Measurements from ENCODE around the gene FAM3A.

FAM3A gene

GRCh38 chrX:154487518-154488290, 28.3 kb downstream of the FAM3A start:
- H3K4me2 ChIP-seq (ENCODE audit: low read length): no peak overlapping the region
- H3K4me3 ChIP-seq (ENCODE audit: low read depth, low read length, poor library complexity, severe bottlenecking): no peak overlapping the region
- TF ChIP-seq CTCF (IDR thresholded peaks at IDR 0.05; ENCODE audit: low read length) (no peak), EZH2 (IDR thresholded peaks at IDR 0.05; ENCODE audit: borderline replicate concordance, low read length) (no peak)
- no peaks in the 10 kb centered on the region for H3K27me3 ChIP-seq (ENCODE audit: insufficient read depth, low read length)
- no peaks in the 10 kb centered on the region for H3K9me3 ChIP-seq (ENCODE audit: low read length)
- no peaks in the 10 kb centered on the region for H3K9me2 ChIP-seq (ENCODE audit: low read depth, low read length)
- no peaks in the 10 kb centered on the region for H3F3A ChIP-seq (ENCODE audit: insufficient read depth, low read length)
- H4K20me1 ChIP-seq (ENCODE audit: insufficient read depth, low read length): no peaks in the 10 kb centered on the region
- H3K79me2 ChIP-seq (ENCODE audit: insufficient read depth, low read length): no peaks in the 10 kb centered on the region
- H3K27ac ChIP-seq (ENCODE audit: low read depth, low read length, poor library complexity, severe bottlenecking): peak overlapping the region; percentile 63
- peaks cover 23% of the 10 kb centered on the region for H3K36me3 ChIP-seq (ENCODE audit: insufficient read depth, low read length)
- no peak overlapping the region for H3K9ac ChIP-seq (ENCODE audit: low read length)
- no peak overlapping the region for H2AFZ ChIP-seq (ENCODE audit: low read length)
- peaks cover 47% of the 10 kb centered on the region for H3K4me1 ChIP-seq (ENCODE audit: insufficient read depth, low read length, severe bottlenecking)

GRCh38 chrX:154486396-154487207, 29.4 kb downstream of the FAM3A start, which contains the start of gene UBL4A:
TSS of gene UBL4A (minus strand) at chrX:154486615. CDS start at chrX:154486584, 31 bp downstream.
- no peaks in the 10 kb centered on the region for H3K9me3 ChIP-seq (ENCODE audit: low read length)
- H3K36me3 ChIP-seq (ENCODE audit: insufficient read depth, low read length): peaks cover 23% of the 10 kb centered on the region
- H3K79me2 ChIP-seq (ENCODE audit: insufficient read depth, low read length): no peaks in the 10 kb centered on the region
- TF ChIP-seq EZH2 (IDR thresholded peaks at IDR 0.05; ENCODE audit: borderline replicate concordance, low read length) (no peak), CTCF (IDR thresholded peaks at IDR 0.05; ENCODE audit: low read length) (no peak)
- no peaks in the 10 kb centered on the region for H4K20me1 ChIP-seq (ENCODE audit: insufficient read depth, low read length)
- H3K27me3 ChIP-seq (ENCODE audit: insufficient read depth, low read length): no peaks in the 10 kb centered on the region
- no peaks in the 10 kb centered on the region for H3K9me2 ChIP-seq (ENCODE audit: low read depth, low read length)
- peak within 1 kb of the TSS; percentile 79 for H3K4me2 ChIP-seq (ENCODE audit: low read length)
- peaks cover 58% of the 10 kb centered on the region for H3K4me1 ChIP-seq (ENCODE audit: insufficient read depth, low read length, severe bottlenecking)
- peak within 1 kb of the TSS; percentile 63 for H3K27ac ChIP-seq (ENCODE audit: low read depth, low read length, poor library complexity, severe bottlenecking)
- no peak within 1 kb of the TSS for H2AFZ ChIP-seq (ENCODE audit: low read length)
- H3K9ac ChIP-seq (ENCODE audit: low read length): peak within 1 kb of the TSS; percentile 84
- H3K4me3 ChIP-seq (ENCODE audit: low read depth, low read length, poor library complexity, severe bottlenecking): peak within 1 kb of the TSS; percentile 72
- H3F3A ChIP-seq (ENCODE audit: insufficient read depth, low read length): no peaks in the 10 kb centered on the region

- Histone ChIP-seq H3K4me3 (ENCODE audit: low read depth, low read length, poor library complexity, severe bottlenecking) (peak overlapping the region; percentile 72), H3K79me2 (ENCODE audit: insufficient read depth, low read length) (no peaks in the 10 kb centered on the region), H3K27ac (ENCODE audit: low read depth, low read length, poor library complexity, severe bottlenecking) (peak overlapping the region; percentile 47), H3K9ac (ENCODE audit: low read length) (peak overlapping the region; percentile 84), H3K36me3 (ENCODE audit: insufficient read depth, low read length) (peaks cover 23% of the 10 kb centered on the region), H3K9me2 (ENCODE audit: low read depth, low read length) (no peaks in the 10 kb centered on the region), H3K27me3 (ENCODE audit: insufficient read depth, low read length) (no peaks in the 10 kb centered on the region), H3F3A (ENCODE audit: insufficient read depth, low read length) (no peaks in the 10 kb centered on the region), H3K4me2 (ENCODE audit: low read length) (peak overlapping the region; percentile 79), H3K4me1 (ENCODE audit: insufficient read depth, low read length, severe bottlenecking) (peaks cover 59% of the 10 kb centered on the region), H4K20me1 (ENCODE audit: insufficient read depth, low read length) (no peaks in the 10 kb centered on the region), H3K9me3 (ENCODE audit: low read length) (no peaks in the 10 kb centered on the region), H2AFZ (ENCODE audit: low read length) (no peak overlapping the region)
- TF ChIP-seq CTCF (IDR thresholded peaks at IDR 0.05; ENCODE audit: low read length): no peak
Measured at GRCh38 chrX:154486052-154486395, 30.0 kb downstream of the FAM3A start.

All from OCI-LY1 (cell line).